HG02885 (cell line): ENCODE results near the gene SPINK4.

Experiments used
- ATAC-seq: cut with Tn5 transposase; IDR thresholded peaks from one replicate; pipeline ENCODE4 v1.9.1; 2021; ENCODE audit warnings: mild to moderate bottlenecking; ENCODE audit not compliant: unreplicated experiment, poor library complexity

Gene SPINK4

DNA sequence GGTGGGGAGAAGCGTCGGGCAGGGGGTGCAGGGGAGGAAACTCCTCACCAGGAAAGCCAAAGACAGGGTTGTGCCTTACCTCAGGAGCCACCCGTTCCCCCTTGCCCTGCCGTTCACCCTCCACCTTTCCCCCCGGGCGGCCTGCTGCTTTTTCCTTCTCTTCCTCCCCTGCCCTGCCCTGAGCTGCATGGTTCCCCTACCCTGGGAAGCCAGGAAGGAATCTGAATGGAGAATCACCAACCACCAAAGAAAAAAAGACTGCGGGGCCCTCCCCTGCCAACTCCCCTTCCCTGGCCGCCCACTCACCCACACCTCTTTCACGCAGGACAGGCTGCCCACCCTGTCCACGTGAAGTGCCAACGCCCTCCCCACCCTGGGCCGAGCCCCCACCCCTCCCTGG lies 49.5 kb downstream of the SPINK4 start:
- no peak for ATAC-seq

DNA sequence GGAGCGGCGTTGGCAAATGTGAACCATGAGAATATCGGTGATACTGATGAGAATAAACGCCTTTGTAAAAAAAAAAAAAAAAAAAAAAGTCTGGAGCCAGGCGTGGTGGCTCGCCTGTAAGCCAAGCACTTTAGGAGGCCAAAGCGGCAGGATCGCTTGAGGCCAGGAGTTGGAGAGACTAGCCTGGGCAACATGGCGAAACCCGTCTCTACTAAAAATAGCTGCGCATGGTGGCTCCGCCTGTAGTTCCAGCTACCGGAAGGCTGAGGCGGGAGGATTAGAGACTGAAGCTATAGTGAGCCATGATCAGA lies 49.9 kb downstream of the SPINK4 start:
- ATAC-seq = no peak

DNA sequence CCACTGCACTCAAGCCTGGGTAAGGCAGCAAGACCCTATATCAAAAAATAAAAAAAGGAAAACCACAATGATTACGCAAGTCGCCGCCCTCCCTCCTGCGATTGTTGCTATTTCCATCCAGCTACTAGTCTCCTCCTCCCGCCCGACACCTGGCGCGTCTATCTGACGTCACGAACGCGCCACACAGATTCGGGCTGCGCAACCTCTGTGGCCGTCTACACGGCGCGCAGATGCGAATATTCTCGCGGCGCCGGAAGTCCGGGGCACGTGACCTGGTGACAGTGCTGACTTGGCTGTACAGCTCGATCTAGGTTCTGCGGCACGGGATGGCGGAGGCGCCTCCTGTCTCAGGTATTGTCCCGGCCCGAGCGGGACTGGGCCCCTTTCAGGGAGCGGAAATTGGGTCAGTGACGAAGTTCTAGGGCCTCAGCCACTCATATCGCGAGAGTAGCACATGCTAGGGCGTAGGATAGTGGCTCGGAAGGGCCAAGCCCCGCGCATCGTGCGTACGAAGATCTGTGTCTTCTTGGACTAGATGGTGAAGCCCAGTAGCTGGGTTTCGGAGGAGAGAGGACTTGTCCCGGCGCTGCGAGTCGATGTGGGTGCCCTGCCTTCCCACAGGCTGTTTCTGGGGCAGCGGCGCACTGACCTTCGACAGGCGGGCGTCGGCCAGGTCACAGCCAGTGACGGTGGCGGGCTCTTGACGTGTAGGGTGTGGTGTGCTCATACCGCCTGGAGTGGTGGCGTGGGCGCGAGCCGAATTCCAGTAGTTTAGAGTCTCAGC lies 50.5 kb downstream of the SPINK4 start, which contains the start of gene NFX1:
Gene NFX1, plus strand, starts transcription at position 270 of the 784 bp plus-strand sequence. Its CDS starts 57 bp downstream, at position 327.
- peak; percentile 90 for ATAC-seq

DNA sequence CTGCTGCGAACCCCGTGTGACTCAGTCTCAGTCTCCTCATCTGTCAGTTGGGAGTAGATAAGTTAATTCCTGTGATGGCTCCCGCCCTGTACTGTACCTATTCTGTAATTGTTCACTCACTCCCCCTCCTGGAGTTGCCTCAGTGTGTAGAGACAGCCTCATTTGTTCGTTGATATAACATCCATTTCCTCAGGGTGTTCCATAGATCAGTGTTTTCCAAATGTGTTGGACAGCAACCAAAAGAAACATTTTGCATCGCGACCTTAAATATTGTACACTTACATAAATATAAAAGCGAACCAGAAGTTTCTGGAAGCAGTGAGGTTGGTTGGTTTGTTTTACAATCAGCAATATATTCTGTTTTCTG lies 51.0 kb downstream of the SPINK4 start:
- ATAC-seq = no peak

DNA sequence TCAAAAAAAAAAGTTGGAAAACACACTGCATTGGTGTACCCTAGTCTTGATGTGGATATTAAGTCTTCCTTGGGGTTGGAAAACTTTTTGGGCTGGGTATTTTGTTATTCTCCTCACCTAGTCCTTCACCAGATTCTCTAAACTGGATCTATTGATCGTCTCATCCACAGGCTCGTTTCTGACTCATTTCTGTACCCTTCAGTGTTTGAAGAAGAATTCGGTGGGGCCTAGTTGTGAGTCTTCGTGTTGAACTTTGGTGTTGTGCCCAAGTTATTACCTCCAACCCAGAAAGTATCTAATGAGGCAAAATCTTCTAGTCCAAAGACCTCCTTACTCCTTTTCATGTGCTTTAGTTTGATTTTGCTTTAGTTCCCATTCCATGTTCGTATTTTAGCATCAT lies 51.9 kb downstream of the SPINK4 start:
- no peak for ATAC-seq

DNA sequence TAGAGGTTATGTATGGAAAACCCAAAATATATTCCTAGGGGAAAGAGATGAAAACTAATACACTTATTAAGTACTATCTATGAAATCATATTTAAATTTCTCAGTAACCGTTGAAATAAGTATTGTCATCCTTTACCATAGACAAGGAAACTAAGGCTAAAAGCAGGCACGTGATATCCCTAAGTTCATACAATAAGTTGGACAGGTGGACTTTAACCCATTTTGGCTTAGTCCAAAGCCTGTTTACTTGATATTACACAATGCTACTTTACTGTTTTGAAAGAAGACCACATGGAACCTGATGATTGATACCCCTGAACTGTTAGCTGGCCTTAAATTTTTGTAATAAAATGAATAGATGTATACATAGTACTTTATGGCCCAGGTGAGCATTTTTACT lies 53.8 kb downstream of the SPINK4 start:
- no peak for ATAC-seq

DNA sequence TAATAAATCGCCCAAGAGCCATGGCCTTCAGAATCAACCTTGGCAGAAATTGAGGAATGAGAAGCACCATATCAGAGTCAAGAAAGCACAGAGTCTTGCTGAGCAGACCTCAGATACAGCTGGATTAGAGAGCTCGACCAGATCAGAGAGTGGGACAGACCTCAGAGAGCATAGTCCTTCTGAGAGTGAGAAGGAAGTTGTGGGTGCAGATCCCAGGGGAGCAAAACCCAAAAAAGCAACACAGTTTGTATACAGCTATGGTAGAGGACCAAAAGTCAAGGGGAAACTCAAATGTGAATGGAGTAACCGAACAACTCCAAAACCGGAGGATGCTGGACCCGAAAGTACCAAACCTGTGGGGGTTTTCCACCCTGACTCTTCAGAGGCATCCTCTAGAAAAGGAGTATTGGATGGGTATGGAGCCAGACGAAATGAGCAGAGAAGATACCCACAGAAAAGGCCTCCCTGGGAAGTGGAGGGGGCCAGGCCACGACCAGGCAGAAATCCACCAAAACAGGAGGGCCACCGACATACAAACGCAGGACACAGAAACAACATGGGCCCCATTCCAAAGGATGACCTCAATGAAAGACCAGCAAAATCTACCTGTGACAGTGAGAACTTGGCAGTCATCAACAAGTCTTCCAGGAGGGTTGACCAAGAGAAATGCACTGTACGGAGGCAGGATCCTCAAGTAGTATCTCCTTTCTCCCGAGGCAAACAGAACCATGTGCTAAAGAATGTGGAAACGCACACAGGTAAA lies 54.9 kb downstream of the SPINK4 start:
- no peak for ATAC-seq

DNA sequence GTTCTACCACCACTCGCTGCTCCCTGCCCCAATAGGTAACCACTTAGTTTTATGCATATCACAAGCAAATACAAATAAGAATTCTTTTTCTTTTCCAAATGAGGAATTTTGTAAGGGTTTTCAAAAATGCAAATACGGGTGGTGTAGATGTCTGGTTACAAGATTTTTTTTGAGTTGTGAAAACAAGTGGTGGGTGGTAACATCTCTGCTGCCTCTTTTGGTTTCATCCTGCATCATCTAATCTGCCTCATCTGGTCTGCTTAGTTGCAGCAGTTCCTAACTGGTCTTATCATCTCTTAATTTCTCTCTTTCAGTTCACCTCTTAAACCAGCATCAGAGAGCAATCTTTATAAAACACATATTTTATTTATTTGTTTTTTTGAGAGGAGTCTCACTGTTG lies 55.6 kb downstream of the SPINK4 start:
- ATAC-seq = peak; percentile 50

DNA sequence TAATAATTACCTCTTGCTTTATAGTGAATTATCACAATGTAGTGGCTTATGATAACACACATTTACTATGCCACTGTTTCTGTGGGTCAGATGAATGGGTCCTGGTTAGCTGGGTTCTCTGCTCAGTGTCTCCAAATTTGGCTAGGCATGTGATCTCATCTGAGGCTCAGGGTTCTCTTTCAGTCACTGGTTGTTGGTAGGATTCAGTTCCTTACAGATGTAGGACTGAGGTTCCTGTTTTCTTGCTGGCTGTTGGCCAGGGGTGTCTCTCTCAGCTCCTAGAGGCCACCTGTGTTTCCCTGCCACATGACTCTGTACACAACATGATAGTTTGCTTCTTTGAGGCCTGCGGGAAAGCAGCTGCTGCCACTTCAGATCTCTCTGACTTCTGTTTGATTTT lies 57.5 kb downstream of the SPINK4 start:
- ATAC-seq = peak; percentile 92
